HG03097 (cell line): ENCODE results near the gene VAT1.
"Not testable (repeated sequence)": the region's sequence is repeated elsewhere in the genome, so short reads cannot be mapped to it uniquely, and the experiment has no call there.

Experiments
- ATAC-seq: cut with Tn5 transposase; IDR thresholded peaks from one replicate; pipeline ENCODE4 v1.9.1; 2021; ENCODE audit not compliant: unreplicated experiment, low FRiP score

The VAT1 gene

GRCh38 chr17:43021741-43022512, at the start of gene VAT1:
TSS of gene VAT1 (minus strand) at chr17:43022385. CDS start at chr17:43022322, 63 bp downstream.
- ATAC-seq = no peak

GRCh38 chr17:43070872-43071271, 48.7 kb upstream of the VAT1 start:
- ATAC-seq = no peak

- ATAC-seq = no peak
These were observed 48.1 kb upstream of the VAT1 start for GRCh38 chr17:43070257-43070656.

- no peak for ATAC-seq
These were observed 47.2 kb upstream of the VAT1 start for GRCh38 chr17:43069368-43069898.

GRCh38 chr17:43068570-43069367, 46.6 kb upstream of the VAT1 start:
- ATAC-seq = no peak

GRCh38 chr17:43062984-43063638, 40.9 kb upstream of the VAT1 start:
- ATAC-seq = no peak

GRCh38 chr17:43056051-43056450, 33.9 kb upstream of the VAT1 start:
- no peak for ATAC-seq

- not testable (repeated sequence) for ATAC-seq
These were observed 30.8 kb upstream of the VAT1 start for GRCh38 chr17:43053008-43053407.

- no peak for ATAC-seq
These were observed 29.8 kb upstream of the VAT1 start for GRCh38 chr17:43051969-43052368.

- ATAC-seq = no peak
These were observed 21.8 kb upstream of the VAT1 start for GRCh38 chr17:43044024-43044423.

- no peak for ATAC-seq
These were observed 21.1 kb upstream of the VAT1 start for GRCh38 chr17:43043307-43043706.

- ATAC-seq = no peak
These were observed 19.9 kb upstream of the VAT1 start for GRCh38 chr17:43042025-43042628.

- ATAC-seq = no peak
These were observed 18.5 kb upstream of the VAT1 start for GRCh38 chr17:43040655-43041054.

- ATAC-seq = no peak
These were observed 17.5 kb upstream of the VAT1 start for GRCh38 chr17:43039646-43040045.

- no peak for ATAC-seq
These were observed 12.7 kb upstream of the VAT1 start for GRCh38 chr17:43034894-43035293.

- ATAC-seq = no peak
These were observed 12.0 kb upstream of the VAT1 start for GRCh38 chr17:43033948-43034881.

- ATAC-seq = no peak
These were observed 9.5 kb upstream of the VAT1 start for GRCh38 chr17:43031666-43032065.

- no peak for ATAC-seq
These were observed 8.1 kb upstream of the VAT1 start for GRCh38 chr17:43030137-43030767.

GRCh38 chr17:43028221-43028861, 6.2 kb upstream of the VAT1 start:
- ATAC-seq = no peak
